A673 (cell line): ENCODE results near the gene STPG2.

ENCODE experiments used
- CTCF ChIP-seq: fragments of 300-800, 200-600 bp; sonication (generic); conservative IDR thresholded peaks from 2 replicates; pipeline ENCODE4 v1.5.1; 2017; ENCODE audit warnings: low read depth, mild to moderate bottlenecking, antibody characterized with exemption, low read length, moderate library complexity, mixed read lengths
- EZH2 ChIP-seq: fragments of 200-600 bp; sonication (generic); IDR thresholded peaks from 2 replicates; pipeline ENCODE4 v1.6.1; 2017; ENCODE audit warnings: borderline replicate concordance, low read depth, mild to moderate bottlenecking, mixed read lengths, antibody characterized with exemption, low read length; ENCODE audit not compliant: poor library complexity, severe bottlenecking

- TF ChIP-seq CTCF (no peak), EZH2 (no peak)
Measured at GRCh38 chr4:97577004-97577403, 566.3 kb downstream of the STPG2 start.
